Loucy (cell line): ENCODE results near the gene SH3RF3.

Experiments used
- EZH2phosphoT487 ChIP-seq: fragments of 200-600 bp; IDR thresholded peaks from 2 replicates; pipeline ENCODE4 v1.6.1; 2018; ENCODE audit warnings: antibody characterized with exemption, mild to moderate bottlenecking, moderate library complexity, borderline replicate concordance
- TF ChIP-seq, protein P1 (sequence below): fragments of 200-600 bp; sonication (generic); conservative IDR thresholded peaks from 2 replicates; pipeline ENCODE4 v1.5.1; 2014; ENCODE audit warnings: mild to moderate bottlenecking, antibody characterized with exemption, low read length

DNA sequence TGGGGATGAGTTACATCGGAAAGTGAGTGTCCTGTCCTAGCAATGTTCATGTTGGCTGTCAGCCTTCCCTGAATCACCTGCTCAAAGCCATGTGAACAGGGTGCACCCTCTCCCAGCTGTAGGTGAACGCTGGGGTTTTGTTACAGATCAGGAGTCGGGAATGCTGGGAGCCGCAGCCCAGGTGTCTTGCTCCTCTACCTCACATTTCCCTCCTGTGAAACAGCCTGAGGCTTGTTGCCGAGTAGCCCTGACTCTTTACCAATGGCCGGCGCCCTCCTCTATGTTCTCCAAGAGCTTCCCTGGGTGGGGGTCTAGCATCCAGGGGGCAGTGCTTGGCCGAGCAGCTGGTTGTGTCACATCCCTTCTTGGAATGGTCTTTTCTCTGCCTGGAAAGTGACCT lies 164.7 kb downstream of the SH3RF3 start:
- TF ChIP-seq, protein P1, sequence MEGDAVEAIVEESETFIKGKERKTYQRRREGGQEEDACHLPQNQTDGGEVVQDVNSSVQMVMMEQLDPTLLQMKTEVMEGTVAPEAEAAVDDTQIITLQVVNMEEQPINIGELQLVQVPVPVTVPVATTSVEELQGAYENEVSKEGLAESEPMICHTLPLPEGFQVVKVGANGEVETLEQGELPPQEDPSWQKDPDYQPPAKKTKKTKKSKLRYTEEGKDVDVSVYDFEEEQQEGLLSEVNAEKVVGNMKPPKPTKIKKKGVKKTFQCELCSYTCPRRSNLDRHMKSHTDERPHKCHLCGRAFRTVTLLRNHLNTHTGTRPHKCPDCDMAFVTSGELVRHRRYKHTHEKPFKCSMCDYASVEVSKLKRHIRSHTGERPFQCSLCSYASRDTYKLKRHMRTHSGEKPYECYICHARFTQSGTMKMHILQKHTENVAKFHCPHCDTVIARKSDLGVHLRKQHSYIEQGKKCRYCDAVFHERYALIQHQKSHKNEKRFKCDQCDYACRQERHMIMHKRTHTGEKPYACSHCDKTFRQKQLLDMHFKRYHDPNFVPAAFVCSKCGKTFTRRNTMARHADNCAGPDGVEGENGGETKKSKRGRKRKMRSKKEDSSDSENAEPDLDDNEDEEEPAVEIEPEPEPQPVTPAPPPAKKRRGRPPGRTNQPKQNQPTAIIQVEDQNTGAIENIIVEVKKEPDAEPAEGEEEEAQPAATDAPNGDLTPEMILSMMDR = no peak
- TF ChIP-seq EZH2phosphoT487 = no peak
